Vagina (tissue), 2 donors: ENCODE measurements around the gene SLC8A1.

Source experiments
- CTCF ChIP-seq, 3 experiments: fragments of 450-650 bp in 2 of 3; fragments of 200-600 bp in 1 of 3; sonication (generic) in 1 of 3; IDR thresholded peaks; one replicate each; pipeline ENCODE4 v1.5.1; 2017 to 2019; ENCODE audit warnings: antibody characterized with exemption in 3 of 3, mild to moderate bottlenecking in 2 of 3, moderate library complexity in 2 of 3
- POLR2A ChIP-seq, 2 donors: fragments of 450-650 bp; IDR thresholded peaks; one replicate each; pipeline ENCODE4 v1.6.1; 2017; ENCODE audit warnings: antibody characterized with exemption in 2 of 2, mild to moderate bottlenecking in 2 of 2, moderate library complexity in 2 of 2

- TF ChIP-seq POLR2A (IDR thresholded peaks at IDR 0.05) (no peak), CTCF (IDR thresholded peaks at IDR 0.05) (no peak)
Measured at GRCh38 chr2:40097691-40098385, 354.1 kb downstream of the SLC8A1 start.
